Keratinocyte (primary cell): ENCODE measurements around the gene STARD3. TPM values are rescaled to one million over a fixed set of nuclear protein-coding genes. Genes with fewer than 3 reads are reported as not detected.

Experiments
- DNase-seq: peaks from one replicate; pipeline ENCODE4 v3.0.0-alpha.2; 2011; ENCODE audit warnings: low read depth, missing footprints, low spot score
- FAIRE-seq: peaks from 2 replicates; lab custom pipeline; 2011; peaks lifted over from hg19 to GRCh38; lab: Jason Lieb, UNC
- H2AFZ ChIP-seq: 2 replicates; pipeline ENCODE4 v1.6.0; 2012; ENCODE audit warnings: low read length, control low read depth, inconsistent platforms; ENCODE audit not compliant: control insufficient read depth
- H3K27ac ChIP-seq: 2 replicates; pipeline ENCODE4 v1.5.1; 2011; ENCODE audit warnings: low read length; ENCODE audit not compliant: control insufficient read depth, insufficient read depth
- H3K27me3 ChIP-seq: 3 replicates; pipeline ENCODE4 v1.6.0; 2011; ENCODE audit warnings: low read length; ENCODE audit not compliant: control insufficient read depth, insufficient read depth; ENCODE audit errors: extremely low read depth
- H3K36me3 ChIP-seq, 2 experiments: 2 replicates in 1 of 2; 3 replicates in 1 of 2; pipeline ENCODE4 v1.5.1; 2011; ENCODE audit warnings: low read length in 2 of 2, mild to moderate bottlenecking in 1 of 2; ENCODE audit not compliant: control insufficient read depth in 2 of 2, insufficient read depth in 2 of 2; ENCODE audit errors: extremely low read depth in 1 of 2
- H3K4me1 ChIP-seq: 3 replicates; pipeline ENCODE4 v1.5.1; 2011; ENCODE audit warnings: low read length; ENCODE audit not compliant: control insufficient read depth, insufficient read depth; ENCODE audit errors: extremely low read depth
- H3K4me2 ChIP-seq: 3 replicates; pipeline ENCODE4 v1.6.0; 2011; ENCODE audit warnings: low read depth, low read length; ENCODE audit not compliant: control insufficient read depth, insufficient read depth; ENCODE audit errors: extremely low read depth
- H3K4me3 ChIP-seq, 3 experiments: fragments of 200-600 bp in 1 of 3; sonication (generic) in 1 of 3; 2 replicates in 2 of 3; 3 replicates in 1 of 3; pipeline ENCODE4 v1.5.1; 2011 to 2016; ENCODE audit warnings: low read length in 3 of 3, mild to moderate bottlenecking in 3 of 3, control low read depth in 2 of 3, inconsistent platforms in 1 of 3, low read depth in 1 of 3, mixed read lengths in 1 of 3, mixed run types in 1 of 3, moderate library complexity in 1 of 3; ENCODE audit not compliant: control insufficient read depth in 2 of 3, insufficient read depth in 2 of 3; ENCODE audit errors: extremely low read depth in 1 of 3
- H3K79me2 ChIP-seq: 2 replicates; pipeline ENCODE4 v1.6.0; 2012; ENCODE audit warnings: low read length; ENCODE audit not compliant: control insufficient read depth, insufficient read depth
- H3K9ac ChIP-seq: 3 replicates; pipeline ENCODE4 v1.6.0; 2011; ENCODE audit warnings: low read length; ENCODE audit not compliant: control insufficient read depth, insufficient read depth; ENCODE audit errors: extremely low read depth
- H3K9me1 ChIP-seq: 3 replicates; pipeline ENCODE4 v1.6.0; 2011; ENCODE audit warnings: low read length; ENCODE audit not compliant: control insufficient read depth, insufficient read depth; ENCODE audit errors: extremely low read depth
- H3K9me3 ChIP-seq: 2 replicates; pipeline ENCODE4 v1.5.1; 2012; ENCODE audit warnings: low read depth, low read length; ENCODE audit not compliant: control insufficient read depth
- H4K20me1 ChIP-seq: 3 replicates; pipeline ENCODE4 v1.6.0; 2011; ENCODE audit warnings: low read length; ENCODE audit not compliant: control insufficient read depth, insufficient read depth; ENCODE audit errors: extremely low read depth
- EZH2 ChIP-seq: IDR thresholded peaks from one replicate; pipeline ENCODE4 v1.6.1; 2012; ENCODE audit warnings: inconsistent platforms, mild to moderate bottlenecking, low read length, moderate library complexity
- dilution Hi-C: fragments of 300-500 bp; cut with MboI; formaldehyde crosslinking; loops from one replicate; pipeline ENCODE4 v1.7.0; 2020; ENCODE audit warnings: low sequenced_read_pairs; ENCODE audit not compliant: extremely low pct_ligation_motif_present
- polyA plus RNA-seq, 5 experiments: library from polyadenylated mRNA; depleted of rRNA in 3 of 5; stranded (reverse) in 3 of 5; stranded (forward) in 1 of 5; unstranded in 1 of 5; fragments of >200 nt; gene quantifications; 1 replicate in 1 of 5; 2 replicates in 3 of 5; 3 replicates in 1 of 5; pipeline versions ENCODE4 v1.2.1 to v1.2.3, GENCODE V29; 2011 to 2012; ENCODE audit warnings: missing spikeins in 2 of 5, low read depth in 1 of 5, low replicate concordance in 1 of 5
- TF ChIP-seq, protein P1 (sequence below), 3 experiments: IDR thresholded peaks in 1 of 3; conservative IDR thresholded peaks in 1 of 3; optimal IDR thresholded peaks in 1 of 3; 2 replicates in 2 of 3; 3 replicates in 1 of 3; pipeline versions ENCODE3 to v1.5.1; 2011; ENCODE audit warnings: low read length in 3 of 3, mild to moderate bottlenecking in 3 of 3, moderate library complexity in 2 of 3, control low read depth in 1 of 3, inconsistent platforms in 1 of 3; ENCODE audit not compliant: insufficient read depth in 2 of 3; ENCODE audit errors: extremely low read depth in 1 of 3

Gene STARD3
- polyA plus RNA-seq, 1 donor (not counting 4 experiments of a cell fraction or from before 2014, with no cell fraction given): 29.0 TPM

- no peak overlapping the region for H2AFZ ChIP-seq
- H3K4me1 ChIP-seq: peaks cover 16% of the 10 kb centered on the region
- peaks cover 3% of the 10 kb centered on the region for H3K9me1 ChIP-seq
- no peak overlapping the region for H3K4me3 ChIP-seq
- no peak for FAIRE-seq
- H3K9me3 ChIP-seq: no peaks in the 10 kb centered on the region
- peaks cover 10% of the 10 kb centered on the region for H4K20me1 ChIP-seq
- H3K36me3 ChIP-seq: peaks cover 0 to 3% of the 10 kb centered on the region in 2 experiments
- H3K4me2 ChIP-seq: no peak overlapping the region
- H3K79me2 ChIP-seq: peaks cover 41% of the 10 kb centered on the region
- TF ChIP-seq, protein P1, sequence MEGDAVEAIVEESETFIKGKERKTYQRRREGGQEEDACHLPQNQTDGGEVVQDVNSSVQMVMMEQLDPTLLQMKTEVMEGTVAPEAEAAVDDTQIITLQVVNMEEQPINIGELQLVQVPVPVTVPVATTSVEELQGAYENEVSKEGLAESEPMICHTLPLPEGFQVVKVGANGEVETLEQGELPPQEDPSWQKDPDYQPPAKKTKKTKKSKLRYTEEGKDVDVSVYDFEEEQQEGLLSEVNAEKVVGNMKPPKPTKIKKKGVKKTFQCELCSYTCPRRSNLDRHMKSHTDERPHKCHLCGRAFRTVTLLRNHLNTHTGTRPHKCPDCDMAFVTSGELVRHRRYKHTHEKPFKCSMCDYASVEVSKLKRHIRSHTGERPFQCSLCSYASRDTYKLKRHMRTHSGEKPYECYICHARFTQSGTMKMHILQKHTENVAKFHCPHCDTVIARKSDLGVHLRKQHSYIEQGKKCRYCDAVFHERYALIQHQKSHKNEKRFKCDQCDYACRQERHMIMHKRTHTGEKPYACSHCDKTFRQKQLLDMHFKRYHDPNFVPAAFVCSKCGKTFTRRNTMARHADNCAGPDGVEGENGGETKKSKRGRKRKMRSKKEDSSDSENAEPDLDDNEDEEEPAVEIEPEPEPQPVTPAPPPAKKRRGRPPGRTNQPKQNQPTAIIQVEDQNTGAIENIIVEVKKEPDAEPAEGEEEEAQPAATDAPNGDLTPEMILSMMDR (optimal IDR thresholded peaks at IDR 0.05 in 1 of 3, IDR thresholded peaks at IDR 0.05 in 1 of 3, conservative IDR thresholded peaks at IDR 0.05 in 1 of 3; ENCODE audit: extremely low read depth in 1 of 3, insufficient read depth in 2 of 3, low read length in 3 of 3): no peak
- TF ChIP-seq EZH2: no peak
- no peak overlapping the region for H3K27ac ChIP-seq
- H3K9ac ChIP-seq: no peak overlapping the region
- no peak for DNase-seq
- no peaks in the 10 kb centered on the region for H3K27me3 ChIP-seq
- dilution Hi-C loops: no loop called here
Observed at GRCh38 chr17:39643271-39643670, 6.3 kb downstream of the STARD3 start.

DNA sequence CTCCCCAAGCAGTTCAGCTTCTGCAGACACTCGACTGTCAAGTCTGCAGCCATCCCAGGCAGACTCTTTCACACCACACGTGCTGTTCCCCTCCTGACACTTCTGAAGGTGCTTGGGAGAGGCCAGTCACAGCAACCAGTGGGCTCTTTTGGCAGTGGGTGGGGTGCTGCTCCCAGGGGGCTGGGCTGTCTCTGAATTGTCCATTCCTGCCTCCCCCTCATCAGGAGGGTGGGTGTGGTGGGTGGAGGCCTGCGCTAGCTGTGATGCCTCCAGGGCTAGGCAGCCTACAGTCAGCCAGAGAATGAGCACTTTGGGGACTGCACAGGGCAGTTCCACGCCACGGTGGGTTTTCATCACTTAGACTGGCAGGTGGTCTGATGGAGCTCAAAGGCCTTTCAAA is 10.3 kb downstream of the STARD3 start:
- H4K20me1 ChIP-seq: peaks cover 10% of the 10 kb centered on the region
- no peak overlapping the region for H2AFZ ChIP-seq
- TF ChIP-seq EZH2: no peak
- TF ChIP-seq, protein P1 (optimal IDR thresholded peaks at IDR 0.05 in 1 of 3, IDR thresholded peaks at IDR 0.05 in 1 of 3, conservative IDR thresholded peaks at IDR 0.05 in 1 of 3; ENCODE audit: extremely low read depth in 1 of 3, insufficient read depth in 2 of 3, low read length in 3 of 3): no peak
- H3K4me1 ChIP-seq: peaks cover 13% of the 10 kb centered on the region
- FAIRE-seq (no peak), DNase-seq (no peak)
- H3K27me3 ChIP-seq: no peaks in the 10 kb centered on the region
- no peak overlapping the region for H3K4me3 ChIP-seq
- H3K4me2 ChIP-seq: no peak overlapping the region
- no peak overlapping the region for H3K27ac ChIP-seq
- H3K9ac ChIP-seq: no peak overlapping the region
- peaks cover 0 to 3% of the 10 kb centered on the region in 2 experiments for H3K36me3 ChIP-seq
- peaks cover 3% of the 10 kb centered on the region for H3K9me1 ChIP-seq
- dilution Hi-C loops: no loop called here
- H3K79me2 ChIP-seq: peaks cover 23% of the 10 kb centered on the region
- no peaks in the 10 kb centered on the region for H3K9me3 ChIP-seq
